Nephron (organoid): ENCODE results near the gene WDR27.

Experiments used
- H3K27ac Mint-ChIP-seq, 3 experiments: 2 replicates each; pipeline ENCODE4 v1.8.0; 2020; ENCODE audit warnings: mixed read lengths in 3 of 3, mild to moderate bottlenecking in 2 of 3, moderate library complexity in 1 of 3
- H3K27me3 Mint-ChIP-seq: 2 replicates; pipeline ENCODE4 v1.8.0; 2021; ENCODE audit warnings: low read depth, mild to moderate bottlenecking, moderate library complexity, mixed read lengths
- H3K36me3 Mint-ChIP-seq: 2 replicates; pipeline ENCODE4 v1.8.0; 2020; ENCODE audit warnings: low read depth, mixed read lengths
- H3K4me1 Mint-ChIP-seq: 2 replicates; pipeline ENCODE4 v1.8.0; 2020; ENCODE audit warnings: mixed read lengths
- H3K4me3 Mint-ChIP-seq, 3 experiments: 2 replicates each; pipeline ENCODE4 v1.8.0; 2020; ENCODE audit warnings: mild to moderate bottlenecking in 3 of 3, mixed read lengths in 3 of 3, moderate library complexity in 2 of 3
- H3K9me3 Mint-ChIP-seq: 2 replicates; pipeline ENCODE4 v1.8.0; 2020; ENCODE audit warnings: mixed read lengths
- TF ChIP-seq, protein P1 (sequence below), 3 experiments: fragments of 200-600 bp; sonication (generic); IDR thresholded peaks; one replicate each; pipeline ENCODE4 v1.5.0; 2021; ENCODE audit warnings: antibody characterized with exemption in 3 of 3; ENCODE audit not compliant: unreplicated experiment in 3 of 3

The WDR27 gene

DNA sequence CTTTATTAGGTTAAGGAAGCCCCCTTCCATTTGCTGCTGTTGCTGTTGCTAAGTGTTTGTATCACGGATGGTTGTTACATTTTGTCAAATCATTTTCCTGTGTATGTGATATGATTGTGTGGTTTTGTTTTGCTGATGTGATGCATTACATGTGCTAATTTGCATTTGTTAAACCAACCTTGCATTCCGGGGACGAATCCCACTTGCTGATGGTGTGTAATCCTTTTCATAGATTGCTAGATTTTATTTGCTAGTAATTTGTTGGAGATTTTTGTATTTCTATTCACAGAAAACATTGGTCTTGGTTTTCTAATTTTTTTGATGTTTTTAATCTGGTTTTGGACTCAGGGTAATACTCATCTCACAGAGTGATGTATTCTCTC lies 167.8 kb downstream of the WDR27 start:
- peaks cover 41% of the 10 kb centered on the region for H3K36me3 Mint-ChIP-seq
- H3K4me1 Mint-ChIP-seq = peaks cover 14% of the 10 kb centered on the region
- no peak overlapping the region for H3K27ac Mint-ChIP-seq
- TF ChIP-seq, protein P1, sequence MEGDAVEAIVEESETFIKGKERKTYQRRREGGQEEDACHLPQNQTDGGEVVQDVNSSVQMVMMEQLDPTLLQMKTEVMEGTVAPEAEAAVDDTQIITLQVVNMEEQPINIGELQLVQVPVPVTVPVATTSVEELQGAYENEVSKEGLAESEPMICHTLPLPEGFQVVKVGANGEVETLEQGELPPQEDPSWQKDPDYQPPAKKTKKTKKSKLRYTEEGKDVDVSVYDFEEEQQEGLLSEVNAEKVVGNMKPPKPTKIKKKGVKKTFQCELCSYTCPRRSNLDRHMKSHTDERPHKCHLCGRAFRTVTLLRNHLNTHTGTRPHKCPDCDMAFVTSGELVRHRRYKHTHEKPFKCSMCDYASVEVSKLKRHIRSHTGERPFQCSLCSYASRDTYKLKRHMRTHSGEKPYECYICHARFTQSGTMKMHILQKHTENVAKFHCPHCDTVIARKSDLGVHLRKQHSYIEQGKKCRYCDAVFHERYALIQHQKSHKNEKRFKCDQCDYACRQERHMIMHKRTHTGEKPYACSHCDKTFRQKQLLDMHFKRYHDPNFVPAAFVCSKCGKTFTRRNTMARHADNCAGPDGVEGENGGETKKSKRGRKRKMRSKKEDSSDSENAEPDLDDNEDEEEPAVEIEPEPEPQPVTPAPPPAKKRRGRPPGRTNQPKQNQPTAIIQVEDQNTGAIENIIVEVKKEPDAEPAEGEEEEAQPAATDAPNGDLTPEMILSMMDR (IDR thresholded peaks at IDR 0.05; ENCODE audit: unreplicated experiment in 3 of 3) = no peak
- H3K27me3 Mint-ChIP-seq = no peaks in the 10 kb centered on the region
- H3K9me3 Mint-ChIP-seq = peaks cover 38% of the 10 kb centered on the region
- H3K4me3 Mint-ChIP-seq = no peak overlapping the region

DNA sequence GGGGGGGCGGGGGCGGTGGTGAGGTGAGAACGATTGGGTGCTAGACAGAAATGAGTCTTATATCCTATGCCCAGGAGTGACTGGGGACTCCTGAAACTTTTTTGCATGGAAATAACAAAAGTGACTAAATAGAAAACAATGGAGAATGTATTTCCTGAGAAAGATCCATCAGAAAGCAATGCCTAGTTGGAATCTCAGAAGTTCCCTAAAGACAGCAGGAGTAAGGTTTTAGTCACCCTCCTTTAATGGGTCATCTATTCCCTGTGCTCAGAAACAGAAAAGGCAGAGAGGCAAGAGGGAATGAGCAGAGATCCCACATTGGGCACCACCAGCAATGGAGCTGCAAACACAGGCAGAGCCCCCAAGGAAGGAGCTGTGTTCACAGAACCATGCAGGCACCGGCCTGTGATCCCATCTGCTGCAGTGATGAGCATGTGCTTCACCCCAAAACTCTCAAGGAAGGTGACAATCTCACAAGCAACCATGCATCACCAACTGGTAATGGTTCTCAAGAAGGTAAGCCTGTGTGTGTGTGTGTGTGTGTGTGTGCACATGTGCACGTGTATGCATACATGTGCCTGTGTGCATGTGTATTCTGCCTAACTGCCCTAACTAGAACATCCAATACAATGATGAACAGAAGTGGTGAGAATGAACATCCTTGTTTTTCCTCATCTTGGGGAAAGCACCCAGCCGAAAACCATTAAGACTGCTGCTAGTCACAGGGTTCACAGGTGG lies 168.4 kb downstream of the WDR27 start:
- H3K4me1 Mint-ChIP-seq = peaks cover 14% of the 10 kb centered on the region
- no peak overlapping the region for H3K4me3 Mint-ChIP-seq
- no peak overlapping the region for H3K27ac Mint-ChIP-seq
- TF ChIP-seq, protein P1 (IDR thresholded peaks at IDR 0.05; ENCODE audit: unreplicated experiment in 3 of 3) = no peak
- H3K27me3 Mint-ChIP-seq = no peaks in the 10 kb centered on the region
- peaks cover 37% of the 10 kb centered on the region for H3K9me3 Mint-ChIP-seq
- peaks cover 39% of the 10 kb centered on the region for H3K36me3 Mint-ChIP-seq

DNA sequence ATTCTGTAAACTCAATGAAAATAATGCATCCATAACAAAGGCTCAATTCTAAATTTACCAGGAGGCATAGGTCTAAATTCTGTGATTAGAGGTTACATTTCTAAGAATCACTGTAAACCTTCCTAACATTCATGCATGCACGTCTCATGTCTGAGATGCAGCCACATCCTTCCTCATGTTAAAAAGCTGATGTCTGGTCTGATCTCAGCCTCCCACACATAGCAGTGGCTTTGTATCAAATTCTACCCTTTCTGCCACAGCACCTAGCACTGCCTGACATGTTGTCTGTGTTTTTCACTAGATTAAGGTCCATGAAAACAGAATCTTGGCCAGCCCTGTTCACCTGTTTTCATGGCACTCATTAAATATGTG lies 171.1 kb downstream of the WDR27 start:
- Mint-ChIP-seq H3K4me3 (no peak overlapping the region), H3K27me3 (no peaks in the 10 kb centered on the region), H3K4me1 (peaks cover 14% of the 10 kb centered on the region), H3K9me3 (peaks cover 19% of the 10 kb centered on the region), H3K36me3 (peaks cover 18% of the 10 kb centered on the region), H3K27ac (peak overlapping the region; percentile 16 to 81 (median 67))
- TF ChIP-seq, protein P1 (IDR thresholded peaks at IDR 0.05; ENCODE audit: unreplicated experiment in 3 of 3) = no peak

DNA sequence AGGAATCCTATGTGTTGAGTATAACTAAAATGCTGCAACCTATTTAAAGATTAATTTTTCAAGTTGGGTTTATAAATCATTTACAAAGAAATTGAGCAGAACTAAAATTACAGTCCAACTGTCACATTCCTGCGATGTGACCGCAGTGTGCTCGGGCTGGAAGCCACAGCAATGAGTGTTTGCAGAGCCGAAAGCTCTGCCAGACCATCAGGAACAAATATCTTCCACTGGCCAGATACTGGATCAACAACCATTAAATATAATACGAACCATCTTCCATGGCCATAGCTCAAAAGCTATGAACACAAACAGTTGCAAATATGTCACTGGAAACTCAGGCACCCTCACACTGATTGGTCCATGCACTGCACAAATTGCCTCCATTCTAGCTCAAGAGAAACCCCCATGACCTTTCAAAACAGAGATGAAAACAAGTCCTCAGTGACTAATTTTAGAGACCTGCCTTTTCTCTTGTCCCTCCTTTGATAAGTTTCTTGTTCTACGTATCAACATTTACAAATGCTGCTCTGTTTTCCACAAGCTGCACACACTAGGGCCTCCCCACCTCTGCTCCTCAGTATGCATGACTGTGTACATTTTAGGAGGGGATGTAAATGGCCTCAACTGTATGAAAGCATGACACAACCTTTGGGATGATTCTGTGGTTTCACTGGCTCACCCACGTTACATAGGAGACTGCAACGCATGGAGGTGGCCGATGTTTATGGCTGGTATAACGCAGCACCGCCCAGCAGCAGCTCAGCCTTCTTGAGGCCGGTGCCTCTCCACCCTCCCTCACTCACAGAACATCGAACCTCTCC lies 171.7 kb downstream of the WDR27 start:
- Mint-ChIP-seq H3K4me3 (no peak overlapping the region), H3K27me3 (no peaks in the 10 kb centered on the region), H3K9me3 (peaks cover 17% of the 10 kb centered on the region), H3K4me1 (peaks cover 14% of the 10 kb centered on the region), H3K36me3 (peaks cover 17% of the 10 kb centered on the region), H3K27ac (peak overlapping the region; percentile 67 to 81 (median 68))
- TF ChIP-seq, protein P1 (IDR thresholded peaks at IDR 0.05; ENCODE audit: unreplicated experiment in 3 of 3) = no peak

DNA sequence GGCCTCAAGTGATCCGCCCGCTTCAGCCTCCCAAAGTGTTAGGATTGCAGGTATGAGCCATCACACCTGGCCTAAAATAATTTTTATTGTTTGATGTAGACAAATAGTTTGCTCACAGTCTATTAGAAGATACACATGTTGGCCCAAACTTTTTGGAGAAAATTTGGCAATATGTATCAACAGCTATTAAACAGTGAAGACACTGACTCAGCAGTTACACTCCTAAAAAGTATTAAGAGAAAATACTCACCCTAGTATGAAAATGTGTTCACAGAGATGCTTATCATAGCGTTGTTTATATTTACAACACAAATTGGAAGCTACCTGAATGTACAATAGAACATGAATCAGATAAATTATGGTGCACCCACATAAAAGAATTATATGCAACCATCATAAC lies 173.1 kb downstream of the WDR27 start:
- H3K27ac Mint-ChIP-seq = peak overlapping the region in 1 of 3 experiments; percentile 5
- TF ChIP-seq, protein P1 (IDR thresholded peaks at IDR 0.05; ENCODE audit: unreplicated experiment in 3 of 3) = no peak
- H3K9me3 Mint-ChIP-seq = peaks cover 14% of the 10 kb centered on the region
- H3K4me3 Mint-ChIP-seq = no peak overlapping the region
- H3K27me3 Mint-ChIP-seq = no peaks in the 10 kb centered on the region
- H3K4me1 Mint-ChIP-seq = peaks cover 14% of the 10 kb centered on the region
- H3K36me3 Mint-ChIP-seq = peaks cover 13% of the 10 kb centered on the region
